ENCODE data around the gene AHSG. TPM values are rescaled to one million over a fixed set of nuclear protein-coding genes. Genes with fewer than 3 reads are reported as not detected.

AHSG gene
- polyA plus RNA-seq, 1 donor (not counting 4 experiments of a cell fraction or from before 2014, with no cell fraction given): 0.59 TPM

GRCh38 chr3:186603159-186603558 is 9.7 kb upstream of the AHSG start:
- Histone ChIP-seq H3K79me2 (ENCODE audit: control insufficient read depth, insufficient read depth, low read length) (no peaks in the 10 kb centered on the region), H3K36me3 (ENCODE audit: control insufficient read depth in 2 of 2, extremely low read depth in 1 of 2, insufficient read depth in 2 of 2, low read length in 2 of 2) (no peaks in the 10 kb centered on the region), H3K9me3 (ENCODE audit: control insufficient read depth, low read depth, low read length) (no peaks in the 10 kb centered on the region), H3K9me1 (ENCODE audit: control insufficient read depth, extremely low read depth, insufficient read depth, low read length) (no peaks in the 10 kb centered on the region), H3K4me3 (ENCODE audit: control insufficient read depth in 2 of 3, extremely low read depth in 1 of 3, insufficient read depth in 2 of 3, low read depth in 1 of 3, low read length in 3 of 3) (no peak overlapping the region), H3K4me2 (ENCODE audit: control insufficient read depth, extremely low read depth, insufficient read depth, low read depth, low read length) (no peak overlapping the region), H2AFZ (ENCODE audit: control insufficient read depth, low read length) (no peak overlapping the region), H4K20me1 (ENCODE audit: control insufficient read depth, extremely low read depth, insufficient read depth, low read length) (no peaks in the 10 kb centered on the region), H3K9ac (ENCODE audit: control insufficient read depth, extremely low read depth, insufficient read depth, low read length) (no peak overlapping the region), H3K4me1 (ENCODE audit: control insufficient read depth, extremely low read depth, insufficient read depth, low read length) (peaks cover 8% of the 10 kb centered on the region), H3K27me3 (ENCODE audit: control insufficient read depth, extremely low read depth, insufficient read depth, low read length) (no peaks in the 10 kb centered on the region), H3K27ac (ENCODE audit: control insufficient read depth, insufficient read depth, low read length) (no peak overlapping the region)
- dilution Hi-C loops (cut with MboI; ENCODE audit: extremely low pct_ligation_motif_present, low sequenced_read_pairs): no loop called here
- DNase-seq (ENCODE audit: low read depth, low spot score) (no peak), FAIRE-seq (no peak)
- TF ChIP-seq CTCF (optimal IDR thresholded peaks at IDR 0.05 in 1 of 3, IDR thresholded peaks at IDR 0.05 in 1 of 3, conservative IDR thresholded peaks at IDR 0.05 in 1 of 3; ENCODE audit: extremely low read depth in 1 of 3, insufficient read depth in 2 of 3, low read length in 3 of 3) (no peak), EZH2 (IDR thresholded peaks at IDR 0.05; ENCODE audit: low read length) (no peak)

- no peak overlapping the region for H3K4me3 ChIP-seq (ENCODE audit: control insufficient read depth in 2 of 3, extremely low read depth in 1 of 3, insufficient read depth in 2 of 3, low read depth in 1 of 3, low read length in 3 of 3)
- no peaks in the 10 kb centered on the region for H3K27me3 ChIP-seq (ENCODE audit: control insufficient read depth, extremely low read depth, insufficient read depth, low read length)
- no peak for DNase-seq (ENCODE audit: low read depth, low spot score)
- H3K9ac ChIP-seq (ENCODE audit: control insufficient read depth, extremely low read depth, insufficient read depth, low read length): no peak overlapping the region
- no peaks in the 10 kb centered on the region for H4K20me1 ChIP-seq (ENCODE audit: control insufficient read depth, extremely low read depth, insufficient read depth, low read length)
- H3K27ac ChIP-seq (ENCODE audit: control insufficient read depth, insufficient read depth, low read length): no peak overlapping the region
- TF ChIP-seq CTCF (optimal IDR thresholded peaks at IDR 0.05 in 1 of 3, IDR thresholded peaks at IDR 0.05 in 1 of 3, conservative IDR thresholded peaks at IDR 0.05 in 1 of 3; ENCODE audit: extremely low read depth in 1 of 3, insufficient read depth in 2 of 3, low read length in 3 of 3) (no peak), EZH2 (IDR thresholded peaks at IDR 0.05; ENCODE audit: low read length) (no peak)
- peak overlapping the region; percentile 0 for H3K4me2 ChIP-seq (ENCODE audit: control insufficient read depth, extremely low read depth, insufficient read depth, low read depth, low read length)
- dilution Hi-C loops (cut with MboI; ENCODE audit: extremely low pct_ligation_motif_present, low sequenced_read_pairs): no loop called here
- H3K9me3 ChIP-seq (ENCODE audit: control insufficient read depth, low read depth, low read length): no peaks in the 10 kb centered on the region
- no peaks in the 10 kb centered on the region for H3K9me1 ChIP-seq (ENCODE audit: control insufficient read depth, extremely low read depth, insufficient read depth, low read length)
- FAIRE-seq: peak; percentile 51
- no peaks in the 10 kb centered on the region for H3K36me3 ChIP-seq (ENCODE audit: control insufficient read depth in 2 of 2, extremely low read depth in 1 of 2, insufficient read depth in 2 of 2, low read length in 2 of 2)
- peaks cover 15% of the 10 kb centered on the region for H3K4me1 ChIP-seq (ENCODE audit: control insufficient read depth, extremely low read depth, insufficient read depth, low read length)
- H2AFZ ChIP-seq (ENCODE audit: control insufficient read depth, low read length): no peak overlapping the region
- no peaks in the 10 kb centered on the region for H3K79me2 ChIP-seq (ENCODE audit: control insufficient read depth, insufficient read depth, low read length)
Measured at GRCh38 chr3:186605078-186605477, 7.8 kb upstream of the AHSG start.

All from keratinocyte (primary cell).